MM.1S (cell line): Measurements from ENCODE around the gene CNTROB.

Experiments
- DNase-seq: peaks from one replicate; pipeline ENCODE4 v3.0.0-alpha.2; 2015
- H2AFZ ChIP-seq: fragments of 300-600 bp; sonication (generic); 2 replicates; pipeline ENCODE4 v1.6.0; 2016; ENCODE audit warnings: antibody characterized with exemption, low read length
- H3F3A ChIP-seq: fragments of 300-600 bp; sonication (generic); 2 replicates; pipeline ENCODE4 v1.6.1; 2016; ENCODE audit warnings: mild to moderate bottlenecking, antibody characterized with exemption, low read length, moderate library complexity, mixed read lengths; ENCODE audit not compliant: insufficient read depth
- H3K27ac ChIP-seq: fragments of 300-600 bp; sonication (generic); 2 replicates; pipeline ENCODE4 v1.5.1; 2016; ENCODE audit warnings: mild to moderate bottlenecking, low read length
- H3K27me3 ChIP-seq: fragments of 300-600 bp; sonication (generic); replicated peaks from 2 replicates; pipeline ENCODE4 v1.6.0; 2016; ENCODE audit warnings: low read length; ENCODE audit not compliant: insufficient read depth
- H3K36me3 ChIP-seq: fragments of 300-600 bp; sonication (generic); replicated peaks from 2 replicates; pipeline ENCODE4 v1.6.1; 2016; ENCODE audit warnings: mild to moderate bottlenecking, low read length, mixed read lengths; ENCODE audit not compliant: insufficient read depth
- H3K4me1 ChIP-seq: fragments of 300-600 bp; sonication (generic); 2 replicates; pipeline ENCODE4 v1.6.1; 2016; ENCODE audit warnings: low read length, mixed read lengths
- H3K4me2 ChIP-seq: fragments of 300-600 bp; sonication (generic); 2 replicates; pipeline ENCODE4 v1.6.0; 2016; ENCODE audit warnings: low read depth, low read length
- H3K4me3 ChIP-seq: fragments of 300-600 bp; sonication (generic); 2 replicates; pipeline ENCODE4 v1.5.1; 2016; ENCODE audit warnings: low read length, mixed read lengths
- H3K79me2 ChIP-seq: fragments of 300-600 bp; sonication (generic); 2 replicates; pipeline ENCODE4 v1.6.1; 2016; ENCODE audit warnings: mixed run types, low read length, mixed read lengths
- H3K9ac ChIP-seq: fragments of 300-600 bp; sonication (generic); 2 replicates; pipeline ENCODE4 v1.6.1; 2016; ENCODE audit warnings: low read length, mixed read lengths
- H3K9me2 ChIP-seq: fragments of 300-600 bp; sonication (generic); replicated peaks from 2 replicates; pipeline ENCODE4 v1.6.1; 2016; ENCODE audit warnings: mild to moderate bottlenecking, low read length, mixed read lengths; ENCODE audit not compliant: insufficient read depth
- H3K9me3 ChIP-seq: fragments of 300-600 bp; sonication (generic); replicated peaks from 2 replicates; pipeline ENCODE4 v1.6.1; 2016; ENCODE audit warnings: mild to moderate bottlenecking, low read length, mixed read lengths; ENCODE audit not compliant: insufficient read depth
- H4K20me1 ChIP-seq: fragments of 300-600 bp; sonication (generic); 2 replicates; pipeline ENCODE4 v1.6.1; 2016; ENCODE audit warnings: mild to moderate bottlenecking, low read length, moderate library complexity, mixed read lengths; ENCODE audit not compliant: insufficient read depth
- EZH2 ChIP-seq: fragments of 300-600 bp; sonication (generic); optimal IDR thresholded peaks from 2 replicates; pipeline ENCODE3; 2017; ENCODE audit warnings: low read depth, mild to moderate bottlenecking, antibody characterized with exemption, low read length, mixed read lengths
- EZH2phosphoT487 ChIP-seq: fragments of 300-600 bp; sonication (generic); IDR thresholded peaks from 2 replicates; pipeline ENCODE4 v1.6.1; 2018; ENCODE audit warnings: antibody characterized with exemption, low read length
- TF ChIP-seq, protein P1 (sequence below): fragments of 300-600 bp; sonication (generic); IDR thresholded peaks from 2 replicates; pipeline ENCODE4 v1.5.1; 2016; ENCODE audit warnings: antibody characterized with exemption, low read length, mixed read lengths

Gene CNTROB

DNA sequence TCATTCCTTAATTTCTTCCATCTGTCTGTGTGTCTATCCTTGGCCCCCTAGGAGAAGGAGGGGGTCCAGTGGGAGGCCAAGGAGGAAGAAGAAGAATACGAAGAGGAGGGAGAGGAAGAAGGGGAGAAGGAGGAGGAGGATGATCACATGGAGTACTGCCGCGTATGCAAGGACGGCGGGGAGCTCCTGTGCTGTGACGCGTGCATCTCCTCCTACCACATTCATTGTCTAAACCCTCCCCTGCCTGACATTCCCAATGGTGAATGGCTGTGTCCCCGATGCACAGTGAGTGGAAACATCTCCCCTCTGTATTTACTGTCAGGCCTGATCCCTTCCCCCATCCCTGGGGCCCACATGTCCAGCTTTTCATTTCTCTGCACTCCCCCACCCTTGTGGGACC is 37.1 kb upstream of the CNTROB start:
- no peak overlapping the region for H3K4me3 ChIP-seq
- peaks cover 35% of the 10 kb centered on the region for H3K27me3 ChIP-seq
- no peak overlapping the region for H3K4me2 ChIP-seq
- H3K9me2 ChIP-seq: no peaks in the 10 kb centered on the region
- no peaks in the 10 kb centered on the region for H3K36me3 ChIP-seq
- no peaks in the 10 kb centered on the region for H3F3A ChIP-seq
- no peaks in the 10 kb centered on the region for H3K4me1 ChIP-seq
- no peak for TF ChIP-seq EZH2phosphoT487
- no peak for TF ChIP-seq EZH2
- TF ChIP-seq, protein P1, sequence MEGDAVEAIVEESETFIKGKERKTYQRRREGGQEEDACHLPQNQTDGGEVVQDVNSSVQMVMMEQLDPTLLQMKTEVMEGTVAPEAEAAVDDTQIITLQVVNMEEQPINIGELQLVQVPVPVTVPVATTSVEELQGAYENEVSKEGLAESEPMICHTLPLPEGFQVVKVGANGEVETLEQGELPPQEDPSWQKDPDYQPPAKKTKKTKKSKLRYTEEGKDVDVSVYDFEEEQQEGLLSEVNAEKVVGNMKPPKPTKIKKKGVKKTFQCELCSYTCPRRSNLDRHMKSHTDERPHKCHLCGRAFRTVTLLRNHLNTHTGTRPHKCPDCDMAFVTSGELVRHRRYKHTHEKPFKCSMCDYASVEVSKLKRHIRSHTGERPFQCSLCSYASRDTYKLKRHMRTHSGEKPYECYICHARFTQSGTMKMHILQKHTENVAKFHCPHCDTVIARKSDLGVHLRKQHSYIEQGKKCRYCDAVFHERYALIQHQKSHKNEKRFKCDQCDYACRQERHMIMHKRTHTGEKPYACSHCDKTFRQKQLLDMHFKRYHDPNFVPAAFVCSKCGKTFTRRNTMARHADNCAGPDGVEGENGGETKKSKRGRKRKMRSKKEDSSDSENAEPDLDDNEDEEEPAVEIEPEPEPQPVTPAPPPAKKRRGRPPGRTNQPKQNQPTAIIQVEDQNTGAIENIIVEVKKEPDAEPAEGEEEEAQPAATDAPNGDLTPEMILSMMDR: no peak
- H3K9ac ChIP-seq: no peak overlapping the region
- no peak overlapping the region for H3K27ac ChIP-seq
- H3K79me2 ChIP-seq: no peaks in the 10 kb centered on the region
- H2AFZ ChIP-seq: no peak overlapping the region
- no peaks in the 10 kb centered on the region for H3K9me3 ChIP-seq
- no peaks in the 10 kb centered on the region for H4K20me1 ChIP-seq
- DNase-seq: no peak

DNA sequence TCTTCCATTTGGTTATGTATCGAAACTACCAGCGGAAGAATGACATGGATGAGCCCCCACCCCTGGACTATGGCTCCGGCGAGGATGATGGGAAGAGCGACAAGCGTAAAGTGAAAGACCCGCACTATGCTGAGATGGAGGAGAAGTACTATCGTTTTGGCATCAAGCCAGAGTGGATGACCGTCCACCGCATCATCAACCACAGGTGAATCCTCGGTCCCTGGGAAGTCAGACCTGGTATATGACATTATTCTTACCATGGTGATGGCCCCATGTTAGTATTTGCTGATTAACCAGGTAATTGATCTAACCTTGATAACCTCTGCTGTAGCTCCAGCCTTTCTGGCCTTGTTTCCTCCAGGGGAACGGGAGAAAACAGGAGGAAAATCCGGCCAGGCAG is 34.9 kb upstream of the CNTROB start:
- TF ChIP-seq EZH2phosphoT487 (no peak), EZH2 (no peak)
- TF ChIP-seq, protein P1: no peak
- Histone ChIP-seq H3K27me3 (peaks cover 26% of the 10 kb centered on the region), H3K4me1 (no peaks in the 10 kb centered on the region), H2AFZ (no peak overlapping the region), H3K4me2 (no peak overlapping the region), H3K4me3 (no peak overlapping the region), H3K36me3 (no peaks in the 10 kb centered on the region), H3K27ac (no peak overlapping the region), H3K79me2 (no peaks in the 10 kb centered on the region), H3K9me2 (no peaks in the 10 kb centered on the region), H4K20me1 (no peaks in the 10 kb centered on the region), H3F3A (no peaks in the 10 kb centered on the region), H3K9ac (no peak overlapping the region), H3K9me3 (no peaks in the 10 kb centered on the region)
- DNase-seq: no peak

DNA sequence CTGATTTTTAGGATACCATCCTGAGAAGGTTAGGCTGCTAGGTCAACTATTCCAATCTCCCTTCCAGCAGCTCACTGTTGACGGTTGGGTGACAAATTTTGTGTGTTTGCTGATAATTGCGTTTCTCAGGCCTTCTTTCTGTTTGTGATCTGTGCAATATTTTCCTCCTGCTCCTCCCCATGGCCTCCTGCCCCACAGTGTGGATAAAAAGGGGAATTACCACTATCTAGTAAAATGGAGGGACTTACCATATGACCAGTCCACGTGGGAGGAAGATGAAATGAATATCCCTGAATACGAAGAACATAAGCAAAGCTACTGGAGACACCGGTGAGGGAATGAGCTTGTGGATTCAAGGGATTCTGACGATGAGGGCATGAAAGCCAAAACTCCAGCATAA is 34.2 kb upstream of the CNTROB start:
- H3K36me3 ChIP-seq: no peaks in the 10 kb centered on the region

More for the DNA sequence above, 34.2 kb upstream of the CNTROB start:
- no peak overlapping the region for H2AFZ ChIP-seq
- no peak for TF ChIP-seq EZH2
- TF ChIP-seq, protein P1: peak; percentile 25
- H3K79me2 ChIP-seq: no peaks in the 10 kb centered on the region
- H3F3A ChIP-seq: no peaks in the 10 kb centered on the region
- H3K4me2 ChIP-seq: no peak overlapping the region
- H3K9me3 ChIP-seq: no peaks in the 10 kb centered on the region
- no peaks in the 10 kb centered on the region for H3K9me2 ChIP-seq
- no peak overlapping the region for H3K4me3 ChIP-seq
- no peak for DNase-seq
- H3K9ac ChIP-seq: no peak overlapping the region
- no peak overlapping the region for H3K27ac ChIP-seq
- H3K27me3 ChIP-seq: peaks cover 27% of the 10 kb centered on the region
- no peaks in the 10 kb centered on the region for H4K20me1 ChIP-seq
- H3K4me1 ChIP-seq: no peaks in the 10 kb centered on the region
